Urinary bladder (tissue), 4 donors: ENCODE data around the gene CASP7. TPM values are rescaled to one million over a fixed set of nuclear protein-coding genes. Genes with fewer than 3 reads are reported as not detected.

Experiments used
- DNase-seq: peaks from one replicate; pipeline ENCODE4 v3.0.0-alpha.2; 2015; ENCODE audit errors: extremely low spot score
- H3K27ac ChIP-seq: one replicate; pipeline ENCODE4 v1.5.1; 2013; ENCODE audit warnings: low read depth, mild to moderate bottlenecking, moderate library complexity
- H3K36me3 ChIP-seq: one replicate; pipeline ENCODE4 v1.6.1; 2013; ENCODE audit warnings: mild to moderate bottlenecking, moderate library complexity; ENCODE audit not compliant: insufficient read depth
- H3K4me1 ChIP-seq: one replicate; pipeline ENCODE4 v1.6.1; 2013; ENCODE audit warnings: mild to moderate bottlenecking, moderate library complexity; ENCODE audit not compliant: insufficient read depth
- H3K4me3 ChIP-seq: one replicate; pipeline ENCODE4 v1.5.1; 2013; ENCODE audit warnings: low read depth, low read length
- whole genome bisulfite sequencing: extraction: QIAGEN DNeasy Blood & Tissue Kit; methylation state at CpG from one replicate; pipeline ENCODE4 v1.1.7; 2013; 5-methylcytosine and 5-hydroxymethylcytosine counted together
- polyA plus RNA-seq: library from polyadenylated mRNA; stranded (reverse); fragments of 200-250 nt; gene quantifications from one replicate; pipeline ENCODE4 v1.2.3, GENCODE V29; 2013
- total RNA-seq: library from RNA; depleted of rRNA; stranded (reverse); fragments of >200 nt; gene quantifications from one replicate; pipeline ENCODE4 v1.2.3, GENCODE V29; 2014
- donor health status: healthy with polysubstance abuse.
- donor health status: healthy.

The CASP7 gene
- total and polyA plus RNA-seq, 2 donors: 21.5 to 38.4 TPM

DNA sequence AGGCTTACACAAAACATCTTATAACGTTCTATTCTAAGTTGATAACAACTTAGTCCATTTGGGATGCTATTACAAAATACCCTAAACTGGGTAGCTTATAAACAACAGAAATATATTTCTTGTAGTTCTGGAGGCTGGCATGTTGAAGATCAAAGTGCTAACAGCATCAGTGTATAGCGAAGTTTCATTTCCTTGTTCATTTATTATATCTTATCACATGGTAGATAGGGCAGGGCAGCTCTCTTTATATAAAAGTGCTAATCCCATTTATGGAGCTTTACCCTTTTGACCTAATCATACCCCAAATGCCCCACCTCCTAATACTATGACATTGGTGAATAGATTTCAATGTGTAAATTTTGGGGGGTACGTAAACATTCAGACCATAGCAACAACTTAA is 6.3 kb downstream of the CASP7 start:
- DNase-seq: no peak
- WGBS: 92% methylated on average over 3 of the region's 3 CpGs
- no peak overlapping the region for H3K4me3 ChIP-seq
- H3K27ac ChIP-seq: no peak overlapping the region
- no peaks in the 10 kb centered on the region for H3K4me1 ChIP-seq
- no peaks in the 10 kb centered on the region for H3K36me3 ChIP-seq

GRCh38 chr10:113687037-113687436 is 7.3 kb downstream of the CASP7 start:
- H3K27ac ChIP-seq: no peak overlapping the region
- no peak for DNase-seq
- H3K4me3 ChIP-seq: no peak overlapping the region
- no peaks in the 10 kb centered on the region for H3K4me1 ChIP-seq
- 96% methylated on average over 4 of the region's 4 CpGs for WGBS
- no peaks in the 10 kb centered on the region for H3K36me3 ChIP-seq

DNA sequence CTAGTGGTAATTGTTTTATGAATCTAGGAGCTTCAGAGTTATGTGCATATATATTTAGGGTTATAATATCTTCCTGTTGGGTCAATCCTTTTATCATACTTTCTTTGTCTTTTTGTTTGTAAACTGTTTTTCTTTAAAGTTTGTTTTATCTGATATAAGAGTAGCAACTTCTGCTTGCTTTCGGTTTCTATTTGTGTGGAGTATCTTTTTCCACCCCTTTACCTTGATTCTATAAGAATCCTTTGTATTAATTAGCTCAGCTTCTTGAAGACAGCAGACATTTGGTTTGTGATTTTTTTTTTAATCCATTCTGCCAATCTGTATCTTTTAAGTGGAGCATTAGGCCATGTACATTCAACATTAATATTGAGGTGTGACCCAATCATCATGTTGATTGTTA is 9.3 kb downstream of the CASP7 start:
- Histone ChIP-seq H3K4me1 (no peaks in the 10 kb centered on the region), H3K27ac (no peak overlapping the region), H3K4me3 (no peak overlapping the region), H3K36me3 (no peaks in the 10 kb centered on the region)
- no peak for DNase-seq
- 91% methylated on average over 1 of the region's 1 CpG for WGBS

DNA sequence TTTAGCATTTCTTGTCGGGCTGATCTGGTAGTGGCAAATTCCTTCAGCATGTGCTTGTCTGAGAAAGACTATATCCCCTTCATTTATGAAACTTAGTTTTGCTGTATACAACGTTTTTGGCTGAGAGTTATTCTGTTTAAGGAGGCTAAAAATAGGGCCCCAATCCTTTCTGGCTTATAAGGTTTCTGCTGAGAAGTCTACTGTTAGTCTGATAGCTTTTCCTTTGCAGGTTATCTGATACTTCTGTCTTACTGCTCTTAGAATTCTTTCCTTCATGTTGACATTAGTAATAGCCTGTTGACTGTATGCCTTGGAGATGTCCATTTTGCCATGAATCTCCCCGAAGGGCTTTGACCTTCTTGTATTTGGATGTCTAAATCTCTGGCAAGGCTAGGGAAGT is 9.9 kb downstream of the CASP7 start:
- no peak for DNase-seq
- WGBS: 75% methylated on average over 3 of the region's 3 CpGs
- no peaks in the 10 kb centered on the region for H3K4me1 ChIP-seq
- H3K27ac ChIP-seq: no peak overlapping the region
- no peaks in the 10 kb centered on the region for H3K36me3 ChIP-seq
- H3K4me3 ChIP-seq: no peak overlapping the region

- no peak for DNase-seq
- Histone ChIP-seq H3K36me3 (no peaks in the 10 kb centered on the region), H3K4me3 (no peak overlapping the region), H3K27ac (no peak overlapping the region), H3K4me1 (no peaks in the 10 kb centered on the region)
- 62% methylated on average over 3 of the region's 3 CpGs for WGBS
Measured at GRCh38 chr10:113690749-113691148, 11.0 kb downstream of the CASP7 start.

GRCh38 chr10:113691381-113691780 is 11.7 kb downstream of the CASP7 start:
- DNase-seq: no peak
- Histone ChIP-seq H3K4me1 (no peaks in the 10 kb centered on the region), H3K27ac (no peak overlapping the region), H3K36me3 (no peaks in the 10 kb centered on the region), H3K4me3 (no peak overlapping the region)
- WGBS: 96% methylated on average over 2 of the region's 2 CpGs

DNA sequence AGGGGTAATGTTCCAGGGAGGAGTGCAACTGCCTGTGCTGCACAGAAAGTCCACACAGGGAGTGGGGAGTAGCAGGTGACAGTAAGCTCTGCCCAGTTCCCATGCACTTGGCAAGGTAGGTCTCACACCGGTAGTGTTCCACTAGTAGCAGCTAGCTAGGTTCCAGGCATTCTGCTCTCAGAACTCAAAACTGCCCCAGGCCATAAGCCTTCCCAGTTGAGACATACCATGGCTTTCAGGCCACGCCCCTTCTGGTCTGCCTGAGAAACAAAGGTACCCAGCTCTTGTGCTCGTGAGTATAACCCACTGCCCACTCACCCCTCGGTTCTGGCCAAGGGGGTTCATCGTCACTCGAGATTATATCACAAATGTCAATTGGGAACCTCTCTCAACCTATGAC is 12.6 kb downstream of the CASP7 start:
- DNase-seq: no peak
- 96% methylated on average over 6 of the region's 6 CpGs for WGBS
- Histone ChIP-seq H3K4me3 (no peak overlapping the region), H3K4me1 (no peaks in the 10 kb centered on the region), H3K36me3 (no peaks in the 10 kb centered on the region), H3K27ac (no peak overlapping the region)

DNA sequence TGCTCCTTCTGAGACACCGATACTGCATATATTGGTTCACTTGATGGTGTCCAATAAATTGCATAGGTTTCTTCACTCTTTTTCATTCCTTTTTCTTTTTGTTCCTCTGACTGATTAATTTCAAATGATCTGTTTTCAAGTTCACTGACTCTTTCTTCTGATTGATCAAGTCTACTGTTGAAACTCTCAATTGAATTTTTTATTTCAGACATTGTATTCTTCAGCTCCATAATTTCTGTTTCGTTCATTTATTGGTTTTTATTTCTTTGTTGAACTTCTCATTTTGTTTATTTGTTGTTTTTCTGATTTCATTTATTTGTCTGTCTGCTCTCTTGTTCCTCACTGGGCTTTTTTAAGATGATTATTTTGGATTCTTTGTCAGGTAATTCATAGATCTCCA is 13.6 kb downstream of the CASP7 start:
- Histone ChIP-seq H3K4me1 (no peaks in the 10 kb centered on the region), H3K4me3 (no peak overlapping the region), H3K27ac (no peak overlapping the region), H3K36me3 (no peaks in the 10 kb centered on the region)
- 97% methylated on average over 2 of the region's 2 CpGs for WGBS
- DNase-seq: no peak

DNA sequence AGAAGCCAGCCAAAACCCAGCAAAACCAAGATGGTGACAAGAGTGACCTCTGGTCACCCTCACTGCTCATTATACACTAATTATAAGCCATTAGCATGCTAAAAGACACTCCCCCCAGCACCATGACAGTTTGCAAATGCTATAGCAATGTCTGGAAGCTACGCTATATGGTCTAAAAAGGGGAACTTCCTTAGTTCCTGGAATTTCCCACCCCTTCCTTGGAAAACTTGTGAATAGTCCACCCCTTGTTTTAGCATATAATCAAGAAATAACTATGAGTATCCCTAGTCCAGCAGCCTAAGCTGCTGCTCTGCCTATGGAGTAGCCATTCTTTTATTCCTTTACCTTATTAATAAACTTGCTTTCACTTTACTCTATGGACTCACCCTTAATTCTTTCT is 16.0 kb downstream of the CASP7 start:
- H3K27ac ChIP-seq: no peak overlapping the region
- no peaks in the 10 kb centered on the region for H3K36me3 ChIP-seq
- 99% methylated on average over 1 of the region's 1 CpG for WGBS
- no peak overlapping the region for H3K4me3 ChIP-seq
- no peaks in the 10 kb centered on the region for H3K4me1 ChIP-seq
- DNase-seq: no peak

- Histone ChIP-seq H3K4me3 (no peak overlapping the region), H3K27ac (no peak overlapping the region), H3K4me1 (no peaks in the 10 kb centered on the region), H3K36me3 (no peaks in the 10 kb centered on the region)
- DNase-seq: no peak
- 94% methylated on average over 3 of the region's 3 CpGs for WGBS
Measured at GRCh38 chr10:113697595-113697994, 17.9 kb downstream of the CASP7 start.

GRCh38 chr10:113704637-113705343 is 25.1 kb downstream of the CASP7 start:
- DNase-seq: no peak
- Histone ChIP-seq H3K4me3 (no peak overlapping the region), H3K27ac (no peak overlapping the region), H3K36me3 (no peaks in the 10 kb centered on the region), H3K4me1 (no peaks in the 10 kb centered on the region)
- 48% methylated on average over 6 of the region's 6 CpGs for WGBS

- Histone ChIP-seq H3K4me1 (no peaks in the 10 kb centered on the region), H3K27ac (no peak overlapping the region), H3K4me3 (no peak overlapping the region), H3K36me3 (no peaks in the 10 kb centered on the region)
- no peak for DNase-seq
Measured at GRCh38 chr10:113705344-113705652, 25.6 kb downstream of the CASP7 start.

DNA sequence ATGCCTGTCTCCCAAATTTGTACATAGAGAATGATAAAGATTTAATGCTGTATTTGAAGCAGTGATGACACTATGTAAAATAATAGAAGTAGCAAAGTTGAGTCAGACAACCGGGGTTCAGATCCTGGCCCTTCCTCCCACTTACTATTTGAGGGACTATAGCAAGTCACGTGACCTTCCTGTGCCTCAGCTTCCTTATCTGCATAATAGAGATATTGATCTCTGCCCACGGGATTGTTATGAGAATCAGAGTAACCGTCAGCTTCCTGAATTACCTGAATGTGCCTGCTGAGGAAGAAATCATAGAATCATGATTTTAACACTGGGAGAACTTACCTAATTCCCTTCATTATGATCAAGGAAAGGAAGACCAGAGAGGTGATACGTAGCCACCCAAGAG is 26.9 kb downstream of the CASP7 start:
- Histone ChIP-seq H3K4me1 (no peaks in the 10 kb centered on the region), H3K27ac (no peak overlapping the region), H3K4me3 (no peak overlapping the region), H3K36me3 (no peaks in the 10 kb centered on the region)
- 79% methylated on average over 5 of the region's 5 CpGs for WGBS
- DNase-seq: no peak

DNA sequence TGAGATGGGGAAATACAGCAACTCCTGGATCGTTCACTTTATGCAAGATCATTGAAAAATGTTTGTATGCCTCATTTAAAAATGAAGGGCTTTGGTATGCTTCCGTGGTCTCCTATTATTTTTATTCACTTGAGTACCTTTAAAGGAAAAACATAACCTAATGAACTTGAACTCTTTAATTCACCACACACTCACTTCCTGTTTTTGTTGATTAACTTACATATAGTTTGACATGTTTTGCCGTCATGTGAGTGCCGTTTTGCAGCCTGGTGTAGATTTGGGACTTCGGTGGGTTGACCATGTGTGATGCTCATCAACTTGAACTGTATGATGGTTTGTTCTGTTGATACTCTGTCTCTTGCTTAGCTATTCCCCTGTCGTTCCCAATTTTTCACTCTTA is 28.9 kb downstream of the CASP7 start:
- Histone ChIP-seq H3K4me1 (no peaks in the 10 kb centered on the region), H3K36me3 (no peaks in the 10 kb centered on the region), H3K27ac (no peak overlapping the region), H3K4me3 (no peak overlapping the region)
- WGBS: 90% methylated on average over 6 of the region's 6 CpGs
- no peak for DNase-seq

- WGBS: 50% methylated on average over 8 of the region's 8 CpGs
- H3K4me3 ChIP-seq: no peak overlapping the region
- no peak overlapping the region for H3K27ac ChIP-seq
- H3K4me1 ChIP-seq: no peaks in the 10 kb centered on the region
- no peaks in the 10 kb centered on the region for H3K36me3 ChIP-seq
- no peak for DNase-seq
Measured at GRCh38 chr10:113709221-113709838, 29.6 kb downstream of the CASP7 start.
